Lung microvascular endothelial cell (primary cell): Measurements from ENCODE around the gene HPSE2. TPM values are rescaled to one million over a fixed set of nuclear protein-coding genes. Genes with fewer than 3 reads are reported as not detected.

Experiments used
- DNase-seq, 2 donors: peaks; one replicate each; pipeline versions ENCODE4 v3.0.0 to v3.0.0-alpha.2; 2010; ENCODE audit warnings: low read depth in 2 of 2
- total RNA-seq: library from RNA; depleted of rRNA; stranded (reverse); fragments of >200 nt; gene quantifications from 2 replicates; pipeline ENCODE4 v1.2.1, GENCODE V29; 2014

HPSE2 gene
- total RNA-seq, 1 donor from 2014 or later = not detected

DNA sequence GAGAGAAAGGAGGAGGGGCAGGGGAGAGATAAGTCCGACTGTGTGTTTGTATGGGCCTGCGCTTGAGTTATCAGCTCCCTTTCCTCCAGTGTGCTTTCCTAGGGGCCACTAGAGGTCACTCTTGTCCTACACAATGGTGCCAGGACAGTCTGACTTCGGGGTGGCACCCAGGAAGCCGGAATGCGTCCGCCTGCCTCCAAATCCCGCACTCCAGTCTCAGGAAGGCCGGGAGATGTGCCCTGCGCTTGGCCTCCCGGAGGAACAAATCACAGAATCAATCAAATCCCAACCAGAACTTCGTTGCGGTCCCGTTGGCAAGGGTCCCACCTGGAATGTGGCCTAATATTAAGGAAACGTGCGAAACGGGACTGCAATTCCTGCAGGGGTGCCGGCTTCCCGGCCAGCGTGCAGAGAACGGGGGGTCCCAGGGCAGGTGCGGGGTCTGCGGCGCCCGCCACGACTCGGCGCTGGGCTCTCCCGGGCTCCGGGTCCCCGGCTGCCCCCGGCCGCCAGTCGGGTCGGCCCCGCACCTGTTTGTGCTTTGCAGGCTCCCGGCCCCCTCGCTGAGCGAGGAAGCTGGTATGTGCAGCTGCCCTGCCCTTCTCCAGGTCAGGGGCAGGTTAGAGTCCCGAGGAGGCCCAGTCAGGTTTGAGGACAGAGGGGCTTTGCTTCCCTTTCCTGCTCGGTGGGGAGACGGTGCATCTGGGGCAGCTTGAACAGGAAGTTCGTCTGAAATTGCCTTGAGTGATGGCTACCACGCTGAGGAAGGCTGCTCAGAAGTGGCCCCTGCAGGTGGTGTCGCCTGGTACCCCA is 767.9 kb downstream of the HPSE2 start:
- DNase-seq = peak; percentile 75 to 76

GRCh38 chr10:98466861-98467505 is 768.7 kb downstream of the HPSE2 start:
- DNase-seq = no peak

- DNase-seq = no peak
Measured at GRCh38 chr10:98465866-98466265, 769.8 kb downstream of the HPSE2 start.

- DNase-seq = no peak
Measured at GRCh38 chr10:98463976-98464754, 771.5 kb downstream of the HPSE2 start.

DNA sequence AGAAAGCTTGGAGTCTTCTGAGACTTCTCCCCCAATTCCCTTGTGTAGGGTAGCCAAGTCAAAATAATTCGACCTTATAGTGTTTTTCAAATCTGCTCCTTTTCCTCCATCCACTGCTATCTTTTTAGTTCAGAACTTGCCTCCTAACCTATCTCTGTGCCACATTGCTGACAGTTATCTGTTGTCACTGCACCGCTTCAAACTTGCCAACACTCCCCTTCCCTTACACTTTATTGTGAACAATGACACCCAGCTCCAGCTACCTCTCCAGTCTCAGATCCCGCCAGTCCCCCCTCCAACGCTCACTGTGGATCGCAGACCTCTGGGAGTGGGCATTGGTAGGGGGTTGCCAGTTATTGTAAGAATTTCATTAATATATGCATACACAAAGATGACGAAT is 772.6 kb downstream of the HPSE2 start:
- no peak for DNase-seq

GRCh38 chr10:98461500-98461842 is 774.2 kb downstream of the HPSE2 start:
- no peak for DNase-seq

DNA sequence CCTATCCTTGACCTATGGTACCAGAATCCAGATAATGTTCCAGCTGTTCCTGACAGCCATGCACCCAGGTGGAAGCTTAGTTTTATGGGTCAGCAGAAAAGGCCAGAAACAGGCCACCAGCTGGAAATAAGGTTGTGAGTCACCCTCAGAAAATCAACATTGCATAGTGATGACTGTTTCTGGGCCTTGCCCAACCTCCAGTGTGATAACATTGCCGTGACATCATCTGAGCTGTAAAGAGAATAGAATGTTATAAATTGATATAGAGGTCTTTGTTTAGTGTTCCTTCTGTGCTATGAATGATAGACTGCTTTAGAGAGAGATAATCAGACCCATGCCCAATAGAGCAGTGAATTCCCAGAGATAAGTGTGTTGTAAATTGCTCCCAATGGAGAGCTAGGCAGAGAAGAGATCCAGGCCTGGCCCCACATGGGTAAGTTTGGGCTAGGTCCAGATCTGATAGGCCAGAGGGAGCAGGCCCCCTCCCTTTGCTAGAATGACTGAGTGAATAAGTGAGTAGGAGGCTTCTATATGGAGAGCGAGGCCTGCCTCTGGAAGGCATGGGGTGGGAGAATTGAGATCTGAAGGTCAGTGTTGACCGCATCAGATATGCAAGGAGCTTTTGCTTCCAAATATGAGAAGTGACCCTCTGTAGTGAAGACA is 774.7 kb downstream of the HPSE2 start:
- DNase-seq = peak; percentile 91 to 92

DNA sequence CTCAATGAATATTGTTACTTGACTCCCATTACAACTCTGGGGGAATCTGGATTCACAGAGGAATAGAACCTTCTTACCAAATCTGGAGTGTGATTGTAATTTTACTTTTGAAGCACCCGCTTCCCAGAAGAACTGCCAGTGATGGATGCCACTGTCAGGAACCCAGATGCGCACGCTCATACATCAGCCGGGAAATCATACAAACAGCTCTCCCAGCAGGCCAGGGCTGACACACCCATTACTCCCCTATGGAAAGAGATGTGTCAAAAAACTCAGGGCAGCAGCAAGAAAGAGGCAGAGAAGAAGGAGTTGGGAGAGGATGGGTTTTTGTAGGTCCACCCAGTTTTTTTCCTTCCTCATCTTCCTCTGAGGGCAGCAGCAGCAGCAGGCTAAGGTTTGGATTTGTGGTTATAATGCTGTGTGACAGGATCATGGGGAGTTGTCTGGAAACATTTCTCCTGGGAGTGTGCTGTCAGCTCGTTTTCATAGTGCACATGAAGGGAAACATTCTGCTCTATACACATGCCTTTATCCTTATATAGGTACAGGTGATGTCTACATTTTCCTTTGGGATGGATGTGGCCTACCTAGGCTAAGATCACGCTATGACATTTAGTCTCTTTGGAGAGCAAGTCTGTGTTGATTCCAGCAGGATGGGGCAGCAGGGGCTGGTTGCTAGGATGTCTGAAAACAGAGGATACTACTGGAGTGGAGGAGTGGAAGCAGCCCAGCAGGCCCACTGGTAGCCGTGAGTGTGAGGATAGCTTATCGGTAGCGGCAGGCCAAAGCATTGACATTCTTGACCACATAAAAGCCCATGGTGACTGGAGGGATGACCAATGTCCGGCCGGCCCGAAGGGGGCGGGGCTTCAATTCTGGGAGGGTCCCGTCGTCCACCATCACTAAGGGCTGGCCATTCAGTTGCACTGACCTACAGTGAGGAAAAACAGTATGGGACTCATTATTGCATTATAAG is 776.6 kb downstream of the HPSE2 start:
- no peak for DNase-seq

DNA sequence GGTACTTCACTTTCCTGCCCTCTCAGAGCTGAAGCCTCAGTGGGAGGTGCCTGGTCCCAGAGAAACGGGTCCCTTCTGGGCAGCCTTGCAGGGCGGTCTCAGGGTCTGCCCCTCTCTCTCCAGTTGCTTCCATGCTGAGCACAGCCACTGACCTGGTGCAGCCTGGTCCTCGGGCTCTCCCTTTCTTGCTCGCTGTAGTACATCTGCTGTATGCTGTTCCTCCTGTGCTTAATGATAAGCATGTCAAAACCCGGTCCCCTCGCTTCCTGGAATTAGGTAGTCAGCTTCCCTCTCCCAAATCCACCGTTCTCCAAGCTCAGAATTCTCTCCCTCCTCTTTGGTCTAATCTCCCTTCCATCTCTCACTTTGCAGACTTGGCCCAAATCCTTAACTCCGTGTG is 777.9 kb downstream of the HPSE2 start:
- DNase-seq = no peak

- DNase-seq = no peak
Measured at GRCh38 chr10:98456686-98457482, 778.8 kb downstream of the HPSE2 start.

- no peak for DNase-seq
Measured at GRCh38 chr10:98456043-98456570, 779.5 kb downstream of the HPSE2 start.

DNA sequence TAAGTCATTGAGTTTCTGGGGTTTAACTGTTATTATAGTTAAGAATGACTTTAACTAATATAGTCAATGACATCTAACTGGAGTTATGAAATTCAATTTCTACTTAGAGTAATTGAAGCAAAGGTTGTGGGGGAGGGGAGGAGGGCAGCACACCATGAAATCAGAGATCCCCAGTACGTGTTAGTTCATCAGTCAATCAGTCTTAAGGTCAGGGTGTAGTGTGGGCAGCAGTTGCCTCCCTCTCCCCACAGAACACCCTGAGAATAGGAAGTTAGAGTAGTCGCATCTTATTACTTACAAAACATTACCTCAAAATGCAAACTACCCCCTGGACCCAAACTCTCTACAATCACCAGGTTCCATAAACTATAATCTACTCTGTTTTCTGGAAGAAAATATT is 781.9 kb downstream of the HPSE2 start:
- no peak for DNase-seq

DNA sequence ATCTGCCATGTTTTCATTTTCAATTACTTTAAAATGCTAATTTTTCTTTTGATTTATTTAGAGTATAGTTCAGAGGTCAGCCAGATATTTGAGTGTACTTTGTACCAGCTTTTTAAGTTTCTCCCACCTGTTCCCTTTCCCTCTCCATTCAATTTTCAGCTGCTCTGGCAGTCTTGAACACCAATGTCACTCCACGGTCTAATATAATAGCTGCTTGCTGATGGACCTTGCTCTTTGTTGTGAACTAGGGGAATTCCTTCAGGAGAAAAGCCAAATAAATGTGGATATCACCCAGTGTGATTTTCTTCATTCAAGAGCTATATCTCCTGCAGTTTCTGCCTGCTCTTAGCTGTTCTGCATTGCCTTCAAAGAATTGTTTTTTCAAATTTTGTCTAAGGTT is 785.0 kb downstream of the HPSE2 start:
- no peak for DNase-seq

DNA sequence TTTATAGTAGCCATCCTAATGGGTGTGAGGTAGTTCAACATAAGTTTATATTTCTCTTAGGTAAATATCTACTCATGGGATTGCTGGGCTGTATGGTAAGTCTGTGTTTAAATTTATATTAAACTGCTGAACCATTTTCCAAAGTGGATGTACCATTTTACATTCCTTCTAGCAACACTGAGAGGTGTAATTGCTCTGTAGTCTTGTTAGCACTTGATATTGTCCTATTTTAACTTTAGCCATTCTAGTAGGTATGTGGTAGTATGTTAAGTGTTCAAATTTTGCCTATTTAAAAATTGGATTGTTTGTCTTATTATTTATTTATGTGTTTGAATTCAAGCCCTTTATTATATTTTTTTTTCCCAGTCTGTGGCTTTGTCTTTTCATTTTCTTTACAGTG is 786.4 kb downstream of the HPSE2 start:
- DNase-seq = no peak

- peak; percentile 74 to 81 for DNase-seq
Measured at GRCh38 chr10:98446661-98447221, 788.9 kb downstream of the HPSE2 start, which contains the start of gene HPS1. Gene HPS1, minus strand, starts transcription at chr10:98446935. Its CDS starts 3,695 bp downstream, at chr10:98443240.

DNA sequence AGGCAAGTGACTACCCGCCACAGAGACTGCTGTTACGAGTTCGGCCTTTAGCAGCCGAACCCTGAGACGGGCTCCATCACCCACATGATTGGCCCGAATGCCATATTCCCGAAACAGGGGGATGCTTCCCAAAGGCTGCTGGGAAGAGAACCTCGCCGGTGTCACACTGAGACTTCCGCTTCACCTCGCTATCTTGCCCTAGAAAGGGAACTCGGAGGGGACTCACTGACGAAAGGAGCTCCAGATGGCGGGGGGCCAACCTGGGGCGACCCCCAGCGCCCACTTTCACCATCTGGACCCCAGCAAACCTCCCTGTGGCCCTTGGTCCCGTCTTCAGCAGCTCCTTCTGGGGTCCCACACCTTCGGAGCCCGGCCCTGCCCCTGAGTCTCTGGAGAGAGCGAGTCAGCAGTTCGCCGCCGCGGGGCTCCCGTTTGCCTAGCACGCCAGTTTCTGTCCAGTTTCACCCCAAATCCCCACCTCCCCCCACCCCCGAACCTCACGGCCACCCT is 789.4 kb downstream of the HPSE2 start:
- DNase-seq = peak; percentile 33

DNA sequence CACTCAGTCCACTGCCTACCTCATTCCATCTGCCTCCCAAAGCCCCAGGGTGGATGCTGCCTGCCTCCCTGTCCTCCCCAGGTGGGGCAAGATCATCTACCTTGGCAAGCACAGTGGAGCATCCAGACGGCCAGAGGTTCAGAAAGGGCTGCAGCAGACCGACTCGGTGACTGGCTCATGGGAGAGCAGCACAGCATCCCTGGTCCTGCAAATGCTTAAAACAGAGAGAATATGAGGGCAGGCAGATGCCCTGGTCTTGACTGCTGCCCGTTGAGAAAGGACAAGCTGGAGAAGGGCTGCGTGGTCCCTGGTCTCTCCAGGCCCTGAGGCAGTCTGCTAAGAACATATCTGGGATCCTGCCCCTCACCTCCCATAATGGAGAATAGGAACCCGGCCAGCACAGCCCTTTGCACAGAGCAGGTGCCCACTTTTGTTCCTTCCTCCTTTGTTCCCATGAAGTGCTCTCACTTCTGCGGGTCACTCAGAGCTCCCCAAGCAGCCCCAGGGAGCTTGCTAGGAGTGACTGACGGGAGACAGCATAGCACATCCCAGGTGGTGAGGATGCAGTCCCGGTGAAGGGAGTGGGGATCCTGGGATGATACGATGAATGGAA is 790.3 kb downstream of the HPSE2 start:
- no peak for DNase-seq

DNA sequence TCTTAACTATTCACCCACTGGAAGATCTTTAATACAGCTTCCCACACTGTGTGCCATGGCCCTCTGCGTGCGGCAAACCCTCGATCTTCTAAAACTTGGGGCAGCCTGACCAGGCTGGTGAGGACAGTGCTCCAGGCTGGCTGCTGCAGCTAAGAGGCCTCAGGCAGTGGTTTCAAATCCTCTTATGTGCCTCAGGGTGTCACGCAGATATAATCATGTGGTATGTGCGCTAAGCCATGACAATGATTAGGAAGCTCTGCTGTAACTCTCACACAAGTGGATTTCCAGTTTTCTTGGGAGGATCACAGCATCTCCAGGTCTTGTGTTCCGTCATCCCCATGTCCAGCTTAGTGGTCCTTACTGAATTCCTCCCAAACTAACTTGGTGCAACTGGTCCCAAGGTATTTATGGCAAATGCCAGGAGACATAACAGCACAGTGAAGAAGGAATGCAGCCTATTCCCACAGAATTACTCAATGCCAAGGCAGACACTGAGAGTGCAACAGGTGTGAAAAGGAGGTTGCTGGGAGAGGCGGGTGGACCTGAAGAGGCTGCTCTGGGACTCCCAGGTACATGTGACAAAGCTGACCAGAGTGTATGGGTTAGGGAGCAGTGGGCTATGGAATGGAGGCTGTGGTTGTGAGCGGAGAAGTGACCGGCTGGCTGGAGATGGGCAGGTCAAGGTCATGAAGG is 791.2 kb downstream of the HPSE2 start:
- no peak for DNase-seq
